SU-DHL-6 (cell line): ENCODE results near the gene FAM135A.

ENCODE experiments used
- H2AFZ ChIP-seq: fragments of 200-600 bp; sonication (generic); 2 replicates; pipeline ENCODE4 v1.6.1; 2014; ENCODE audit warnings: low read depth, mild to moderate bottlenecking, moderate library complexity, mixed read lengths, antibody characterized with exemption, low read length; ENCODE audit not compliant: severe bottlenecking
- H3F3A ChIP-seq: fragments of 200-600 bp; shearing (Covaris generic); 2 replicates; pipeline ENCODE4 v1.6.0; 2016; ENCODE audit warnings: antibody characterized with exemption, mild to moderate bottlenecking; ENCODE audit not compliant: insufficient read depth
- H3K27ac ChIP-seq: fragments of 200-600 bp; sonication (generic); 2 replicates; pipeline ENCODE4 v1.5.1; 2016; ENCODE audit warnings: low read depth, mild to moderate bottlenecking, low read length, moderate library complexity, mixed read lengths
- H3K27me3 ChIP-seq: fragments of 200-600 bp; sonication (generic), shearing (Covaris generic); 2 replicates; pipeline ENCODE4 v1.6.0; 2014; ENCODE audit warnings: mild to moderate bottlenecking, low read length
- H3K36me3 ChIP-seq: fragments of 200-600 bp; sonication (generic); 2 replicates; pipeline ENCODE4 v1.6.1; 2014; ENCODE audit warnings: mild to moderate bottlenecking, low read length, mixed read lengths
- H3K4me2 ChIP-seq: fragments of 300-600, 200-600 bp; shearing (Covaris generic), sonication (generic); 2 replicates; pipeline ENCODE4 v1.6.0; 2014; ENCODE audit warnings: low read length, low read depth, mild to moderate bottlenecking; ENCODE audit not compliant: poor library complexity, severe bottlenecking
- H3K4me3 ChIP-seq: fragments of 200-600 bp; sonication (generic); 2 replicates; pipeline ENCODE4 v1.5.1; 2014; ENCODE audit warnings: antibody characterized with exemption, low read length, mild to moderate bottlenecking, mixed read lengths; ENCODE audit not compliant: insufficient read depth, poor library complexity, severe bottlenecking
- H3K79me2 ChIP-seq: fragments of 200-600 bp; sonication (generic); 2 replicates; pipeline ENCODE4 v1.6.1; 2014; ENCODE audit warnings: mild to moderate bottlenecking, low read length, moderate library complexity; ENCODE audit not compliant: insufficient read depth
- H3K9ac ChIP-seq: fragments of 200-600 bp; sonication (generic); 2 replicates; pipeline ENCODE4 v1.7.0; 2014; ENCODE audit warnings: mild to moderate bottlenecking, low read length
- H3K9me2 ChIP-seq: fragments of 200-600 bp; sonication (generic); replicated peaks from 2 replicates; pipeline ENCODE4 v1.6.1; 2014; ENCODE audit warnings: low read length; ENCODE audit not compliant: insufficient read depth
- H3K9me3 ChIP-seq: fragments of 200-600 bp; sonication (generic); 2 replicates; pipeline ENCODE4 v1.6.1; 2014; ENCODE audit warnings: low read length, mixed read lengths; ENCODE audit not compliant: insufficient read depth
- H4K20me1 ChIP-seq: fragments of 200-600 bp; sonication (generic); 2 replicates; pipeline ENCODE4 v1.6.1; 2014; ENCODE audit warnings: low read depth, mild to moderate bottlenecking, antibody characterized with exemption, low read length, moderate library complexity, mixed read lengths
- CTCF ChIP-seq: fragments of 200-600 bp; sonication (generic); IDR thresholded peaks from one replicate; pipeline ENCODE4 v1.5.1; 2017; ENCODE audit warnings: antibody characterized with exemption, mild to moderate bottlenecking, low read length, moderate library complexity; ENCODE audit not compliant: insufficient read depth, poor library complexity, severe bottlenecking
- EZH2phosphoT487 ChIP-seq: fragments of 200-600 bp; sonication (generic), shearing (Covaris generic); conservative IDR thresholded peaks from 2 replicates; pipeline ENCODE4 v1.6.1; 2018; ENCODE audit warnings: mild to moderate bottlenecking, antibody characterized with exemption, low read length, moderate library complexity, mixed read lengths

Gene FAM135A

GRCh38 chr6:70409216-70409615 lies 4.1 kb upstream of the FAM135A start:
- Histone ChIP-seq H3K4me3 (no peak overlapping the region), H3K27ac (no peak overlapping the region), H3K27me3 (no peaks in the 10 kb centered on the region), H3K4me2 (no peak overlapping the region), H3K9me2 (no peaks in the 10 kb centered on the region), H4K20me1 (no peaks in the 10 kb centered on the region), H3K36me3 (no peaks in the 10 kb centered on the region), H3F3A (no peaks in the 10 kb centered on the region), H3K9me3 (no peaks in the 10 kb centered on the region), H3K79me2 (peaks cover 6% of the 10 kb centered on the region), H3K9ac (no peak overlapping the region), H2AFZ (no peak overlapping the region)
- TF ChIP-seq EZH2phosphoT487 = no peak

- no peak overlapping the region for H3K9ac ChIP-seq
- H3K9me3 ChIP-seq = no peaks in the 10 kb centered on the region
- no peaks in the 10 kb centered on the region for H3K27me3 ChIP-seq
- TF ChIP-seq CTCF (no peak), EZH2phosphoT487 (no peak)
- H2AFZ ChIP-seq = no peak overlapping the region
- peaks cover 30% of the 10 kb centered on the region for H3K79me2 ChIP-seq
- no peaks in the 10 kb centered on the region for H3K36me3 ChIP-seq
- H3K27ac ChIP-seq = no peak overlapping the region
- peaks cover 12% of the 10 kb centered on the region for H3F3A ChIP-seq
- H3K4me2 ChIP-seq = no peak overlapping the region
- no peaks in the 10 kb centered on the region for H3K9me2 ChIP-seq
- H3K4me3 ChIP-seq = no peak overlapping the region
- no peaks in the 10 kb centered on the region for H4K20me1 ChIP-seq
These were observed 1.6 kb upstream of the FAM135A start for GRCh38 chr6:70411542-70412251.

GRCh38 chr6:70412252-70413113 lies 825 bp upstream of the FAM135A start:
- Histone ChIP-seq H3K4me2 (peak overlapping the region; percentile 76), H3K9me2 (no peaks in the 10 kb centered on the region), H3K79me2 (peaks cover 38% of the 10 kb centered on the region), H4K20me1 (no peaks in the 10 kb centered on the region), H3K27me3 (no peaks in the 10 kb centered on the region), H3F3A (peaks cover 12% of the 10 kb centered on the region), H2AFZ (peak overlapping the region; percentile 70), H3K9ac (peak overlapping the region; percentile 84), H3K4me3 (peak overlapping the region; percentile 66), H3K9me3 (no peaks in the 10 kb centered on the region), H3K27ac (peak overlapping the region; percentile 23), H3K36me3 (no peaks in the 10 kb centered on the region; the same call in 1 of the 2 replicates)
- TF ChIP-seq CTCF = no peak
- no peak for TF ChIP-seq EZH2phosphoT487
